Tibial artery (tissue), 4 donors: Measurements from ENCODE around the gene CD34.

ENCODE experiments used
- DNase-seq, 2 donors: peaks; one replicate each; pipeline ENCODE4 v3.0.0-alpha.2; 2019
- H3K27ac ChIP-seq, 2 donors: fragments of 200-600 bp; sonication (generic) in 1 of 2; 1 replicate in 1 of 2; 2 replicates in 1 of 2; pipeline ENCODE4 v1.5.1; 2018 to 2019; ENCODE audit warnings: mild to moderate bottlenecking in 1 of 2
- H3K27me3 ChIP-seq, 2 donors: fragments of 200-600 bp; sonication (generic) in 1 of 2; one replicate each; pipeline versions ENCODE4 v1.5.1 to v1.6.0; 2016 to 2019
- H3K36me3 ChIP-seq, 3 donors: fragments of 200-600 bp; sonication (generic) in 2 of 3; one replicate each; pipeline ENCODE4 v1.5.1; 2016 to 2019; ENCODE audit warnings: mild to moderate bottlenecking in 2 of 3
- H3K4me1 ChIP-seq, 4 donors: fragments of 200-600 bp; sonication (generic) in 2 of 4; 1 replicate in 3 of 4; 2 replicates in 1 of 4; pipeline ENCODE4 v1.5.1; 2016 to 2019
- H3K4me3 ChIP-seq, 2 donors: fragments of 200-600 bp; sonication (generic) in 1 of 2; 1 replicate in 1 of 2; 2 replicates in 1 of 2; pipeline ENCODE4 v1.5.1; 2018 to 2019; ENCODE audit warnings: mild to moderate bottlenecking in 2 of 2
- H3K9me3 ChIP-seq, 3 donors: fragments of 200-600 bp; sonication (generic) in 1 of 3; one replicate each; pipeline ENCODE4 v1.5.1; 2016 to 2019
- intact Hi-C: fragments of 100-400 bp; cut with DNase I; formaldehyde crosslinking; loops from one replicate; pipeline ENCODE4 v1.15.0; 2023; ENCODE audit warnings: low total_unique reads
- TF ChIP-seq, protein P1 (sequence below), 2 experiments: fragments of 200-600 bp in 1 of 2; fragments of 450-650 bp in 1 of 2; IDR thresholded peaks; one replicate each; pipeline ENCODE4 v1.5.1; 2017 to 2019; ENCODE audit warnings: antibody characterized with exemption in 2 of 2, mild to moderate bottlenecking in 1 of 2, moderate library complexity in 1 of 2

Gene CD34

DNA sequence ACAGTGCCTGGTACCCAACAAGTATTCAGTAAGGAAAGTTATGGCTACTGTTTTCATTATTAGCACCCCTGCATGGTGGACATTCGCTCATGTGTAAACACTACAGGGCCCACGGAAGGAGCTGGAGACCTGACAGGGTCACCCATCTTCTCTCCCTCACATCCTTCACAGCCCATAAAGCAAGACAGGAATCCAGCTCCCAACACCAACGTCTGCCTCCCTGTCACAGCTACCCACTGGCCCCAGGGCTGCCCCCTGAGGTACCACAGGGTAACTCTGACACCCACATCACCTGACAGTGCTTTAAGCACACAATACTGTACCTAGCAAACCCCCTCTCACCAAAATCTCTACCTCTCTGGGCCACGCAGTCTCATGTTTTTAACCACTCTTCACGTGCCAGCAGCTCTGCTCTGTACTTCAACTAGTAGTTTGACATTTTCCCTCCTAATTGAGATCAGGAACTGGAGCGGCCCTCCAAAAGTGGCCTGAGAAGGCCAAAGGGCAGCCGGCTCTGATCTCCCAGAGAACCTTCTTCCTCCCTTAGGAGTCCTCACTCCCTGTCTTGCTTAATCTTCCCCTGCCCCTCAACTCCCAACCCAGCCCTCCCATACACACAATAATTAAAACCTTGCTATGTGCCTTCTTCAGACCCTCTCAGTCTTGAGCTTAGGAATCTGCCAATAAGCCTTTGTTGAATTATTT is 76.8 kb downstream of the CD34 start:
- peak in 1 of 2 donors; percentile 52 for DNase-seq
- H3K4me1 ChIP-seq, result peaks cover 0 to 78% (median 49%) of the 10 kb centered on the region in 4 donors

DNA sequence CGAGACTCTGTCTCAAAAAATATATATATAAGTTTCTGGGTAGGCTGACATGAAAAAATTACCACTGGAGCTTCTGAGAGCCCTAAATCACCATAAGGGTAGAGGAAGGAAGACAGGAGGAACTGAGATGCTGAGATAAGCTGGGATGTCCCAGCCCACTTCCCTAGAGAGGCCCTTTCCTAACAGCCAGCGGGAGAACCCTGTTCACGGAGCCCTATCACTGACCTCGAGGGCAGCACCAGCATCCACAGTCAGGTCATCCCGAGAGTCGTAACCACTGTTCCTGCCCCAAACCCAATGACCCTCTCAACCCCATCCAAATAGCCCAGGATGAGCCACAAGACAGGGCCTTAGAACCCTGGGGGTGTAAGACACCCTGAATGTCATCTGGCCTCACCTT is 77.5 kb downstream of the CD34 start:
- Histone ChIP-seq H3K36me3 (no peaks in the 10 kb centered on the region), H3K27me3 (no peaks in the 10 kb centered on the region), H3K27ac (peak overlapping the region; percentile 62 to 74), H3K4me3 (no peak overlapping the region), H3K9me3 (no peaks in the 10 kb centered on the region), H3K4me1 (peaks cover 0 to 78% (median 46%) of the 10 kb centered on the region in 4 donors)
- DNase-seq, result peak in 1 of 2 donors; percentile 48
- TF ChIP-seq, protein P1, sequence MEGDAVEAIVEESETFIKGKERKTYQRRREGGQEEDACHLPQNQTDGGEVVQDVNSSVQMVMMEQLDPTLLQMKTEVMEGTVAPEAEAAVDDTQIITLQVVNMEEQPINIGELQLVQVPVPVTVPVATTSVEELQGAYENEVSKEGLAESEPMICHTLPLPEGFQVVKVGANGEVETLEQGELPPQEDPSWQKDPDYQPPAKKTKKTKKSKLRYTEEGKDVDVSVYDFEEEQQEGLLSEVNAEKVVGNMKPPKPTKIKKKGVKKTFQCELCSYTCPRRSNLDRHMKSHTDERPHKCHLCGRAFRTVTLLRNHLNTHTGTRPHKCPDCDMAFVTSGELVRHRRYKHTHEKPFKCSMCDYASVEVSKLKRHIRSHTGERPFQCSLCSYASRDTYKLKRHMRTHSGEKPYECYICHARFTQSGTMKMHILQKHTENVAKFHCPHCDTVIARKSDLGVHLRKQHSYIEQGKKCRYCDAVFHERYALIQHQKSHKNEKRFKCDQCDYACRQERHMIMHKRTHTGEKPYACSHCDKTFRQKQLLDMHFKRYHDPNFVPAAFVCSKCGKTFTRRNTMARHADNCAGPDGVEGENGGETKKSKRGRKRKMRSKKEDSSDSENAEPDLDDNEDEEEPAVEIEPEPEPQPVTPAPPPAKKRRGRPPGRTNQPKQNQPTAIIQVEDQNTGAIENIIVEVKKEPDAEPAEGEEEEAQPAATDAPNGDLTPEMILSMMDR (IDR thresholded peaks at IDR 0.05), result no peak
- intact Hi-C loops, result no loop called here

More for the DNA sequence above, 76.8 kb downstream of the CD34 start:
- H3K36me3 ChIP-seq, result no peaks in the 10 kb centered on the region
- peak overlapping the region; percentile 62 to 74 for H3K27ac ChIP-seq
- intact Hi-C loops, result no loop called here
- H3K4me3 ChIP-seq, result no peak overlapping the region
- H3K27me3 ChIP-seq, result no peaks in the 10 kb centered on the region
- H3K9me3 ChIP-seq, result no peaks in the 10 kb centered on the region
- TF ChIP-seq, protein P1 (IDR thresholded peaks at IDR 0.05), result no peak

DNA sequence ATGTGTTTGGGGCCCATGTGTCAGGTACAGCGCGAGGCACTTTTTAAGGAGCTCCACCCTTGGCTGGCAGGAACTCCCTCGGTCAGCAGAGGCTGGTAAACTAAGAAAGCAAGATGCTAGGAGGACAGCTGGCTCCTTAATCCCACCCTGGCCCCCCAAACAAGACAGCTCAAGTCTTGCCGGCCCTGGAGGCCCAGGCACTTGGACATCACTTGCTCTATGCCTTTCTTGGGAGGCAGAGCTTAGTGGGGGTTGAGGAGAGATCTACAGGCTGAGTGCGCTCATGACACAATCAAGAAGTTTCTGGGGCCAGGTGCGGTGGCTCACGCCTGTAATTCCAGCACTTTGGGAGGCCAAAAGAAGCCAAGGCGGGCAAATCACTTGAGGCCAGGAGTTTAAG is 78.1 kb downstream of the CD34 start:
- Histone ChIP-seq H3K9me3 (no peaks in the 10 kb centered on the region), H3K27me3 (no peaks in the 10 kb centered on the region), H3K27ac (peak overlapping the region; percentile 62 to 74), H3K36me3 (no peaks in the 10 kb centered on the region), H3K4me3 (no peak overlapping the region), H3K4me1 (peaks cover 0 to 78% (median 46%) of the 10 kb centered on the region in 4 donors)
- intact Hi-C loops, result no loop called here
- DNase-seq, result peak in 1 of 2 donors; percentile 58
- TF ChIP-seq, protein P1 (IDR thresholded peaks at IDR 0.05), result no peak

DNA sequence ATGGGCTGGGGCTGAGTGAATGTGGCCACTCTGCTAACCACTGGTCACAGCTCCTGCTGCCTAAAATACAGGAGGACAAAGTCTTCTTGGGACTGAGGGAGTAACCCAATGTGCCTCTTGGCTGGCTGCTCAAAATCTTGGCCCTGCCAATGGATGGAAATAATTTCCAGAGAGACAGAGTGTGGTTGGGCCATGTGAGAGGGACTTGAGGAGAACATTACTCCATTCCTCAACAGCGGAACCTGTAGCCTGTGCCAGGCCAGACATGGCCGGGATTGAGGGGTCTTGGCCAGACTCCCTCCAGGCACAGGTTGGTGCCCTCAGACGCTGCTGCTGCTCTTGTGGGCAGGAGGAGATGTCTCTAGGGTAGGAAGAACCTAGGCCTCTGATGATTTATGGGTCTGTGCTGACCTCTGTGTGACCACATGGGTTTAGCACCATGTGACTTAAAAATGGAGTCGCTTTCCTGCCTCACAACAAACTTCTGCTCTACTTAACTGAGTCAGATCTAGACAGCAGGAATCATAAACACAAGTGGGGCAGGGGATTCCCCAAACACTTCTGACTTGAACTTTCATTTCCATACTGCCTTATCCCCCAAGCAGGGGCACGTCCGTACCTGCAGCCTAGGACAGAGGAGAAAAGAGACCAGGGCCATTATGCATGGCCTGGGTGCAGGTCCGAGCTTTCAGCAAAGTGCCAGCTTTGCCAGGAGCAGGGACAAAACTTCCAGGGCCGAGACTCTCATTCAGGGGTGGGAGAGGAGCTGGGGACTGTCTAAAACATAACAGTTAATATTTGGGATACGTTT is 79.2 kb downstream of the CD34 start:
- TF ChIP-seq, protein P1 (IDR thresholded peaks at IDR 0.05), result no peak
- H3K27ac ChIP-seq, result peak overlapping the region; percentile 62 to 74
- H3K4me1 ChIP-seq, result peaks cover 0 to 78% (median 47%) of the 10 kb centered on the region in 4 donors
- intact Hi-C loops, result no loop called here
- peak; percentile 72 to 91 for DNase-seq
- no peaks in the 10 kb centered on the region for H3K9me3 ChIP-seq
- H3K4me3 ChIP-seq, result no peak overlapping the region
- no peaks in the 10 kb centered on the region for H3K36me3 ChIP-seq
- no peaks in the 10 kb centered on the region for H3K27me3 ChIP-seq
